SH-SY5Y (cell line): Measurements from ENCODE around the gene FMO1.

ENCODE experiments used
- GATA2 ChIP-seq: IDR thresholded peaks from 2 replicates; pipeline ENCODE4 v1.6.1; 2011; ENCODE audit warnings: mild to moderate bottlenecking, low read depth, low read length
- GATA3 ChIP-seq: IDR thresholded peaks from 2 replicates; pipeline ENCODE4 v1.6.1; 2011; ENCODE audit warnings: low read depth, mild to moderate bottlenecking, low read length, moderate library complexity

DNA sequence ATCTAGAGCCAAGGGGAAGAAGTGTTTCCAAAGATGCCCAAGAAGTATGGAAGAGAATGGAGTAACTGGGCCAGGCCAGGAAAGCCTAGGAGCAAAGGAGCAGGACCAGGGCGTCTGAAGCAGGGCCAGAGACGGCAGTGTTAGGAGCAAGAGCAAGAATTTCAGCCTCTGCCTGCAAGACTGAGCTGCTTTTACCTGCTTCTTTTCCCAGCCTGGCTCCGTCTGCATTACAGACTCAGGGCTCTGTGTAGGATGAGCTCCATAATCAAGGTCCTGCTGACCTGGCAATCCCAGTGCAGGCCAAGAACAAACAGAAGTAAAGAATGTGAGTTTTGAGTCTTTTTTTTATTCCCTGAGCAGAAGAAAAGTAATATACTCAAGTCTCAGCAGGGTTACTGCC, 10.1 kb downstream of the FMO1 start:
- TF ChIP-seq GATA3 (no peak), GATA2 (no peak)
